Bone marrow (tissue), 2 donors: ENCODE data around the gene SLC26A4.
"Not testable (repeated sequence)": the region's sequence is repeated elsewhere in the genome, so short reads cannot be mapped to it uniquely, and the experiment has no call there.

ENCODE experiments used
- DNase-seq, 2 donors: peaks; one replicate each; lab custom pipeline; 2025; lab: John Stamatoyannopoulos, UW

The SLC26A4 gene

DNA sequence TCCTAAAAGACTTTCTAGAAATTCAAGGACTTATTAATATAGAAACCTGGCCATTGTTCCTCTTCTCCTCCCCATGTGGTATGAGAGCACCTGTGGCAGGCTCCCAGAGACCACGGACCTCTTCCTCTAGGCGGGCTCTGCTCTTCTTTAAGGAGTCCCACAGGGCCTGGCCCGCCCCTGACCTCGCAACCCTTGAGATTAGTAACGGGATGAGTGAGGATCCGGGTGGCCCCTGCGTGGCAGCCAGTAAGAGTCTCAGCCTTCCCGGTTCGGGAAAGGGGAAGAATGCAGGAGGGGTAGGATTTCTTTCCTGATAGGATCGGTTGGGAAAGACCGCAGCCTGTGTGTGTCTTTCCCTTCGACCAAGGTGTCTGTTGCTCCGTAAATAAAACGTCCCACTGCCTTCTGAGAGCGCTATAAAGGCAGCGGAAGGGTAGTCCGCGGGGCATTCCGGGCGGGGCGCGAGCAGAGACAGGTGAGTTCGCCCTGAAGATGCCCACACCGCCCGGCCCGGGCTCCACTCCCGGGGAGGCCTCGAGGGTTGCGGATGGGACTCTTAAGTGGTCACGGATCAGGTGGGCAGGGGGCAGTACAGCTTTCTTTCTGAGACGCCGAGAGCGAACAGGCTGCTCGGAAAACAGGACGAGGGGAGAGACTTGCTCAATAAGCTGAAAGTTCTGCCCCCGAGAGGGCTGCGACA lies at the start of gene SLC26A4:
SLC26A4 (plus strand) TSS at position 448 of the 700 bp plus-strand sequence. CDS start 814 bp downstream, outside the sequence.
- no peak for DNase-seq

GRCh38 chr7:107613439-107613838 lies 47.2 kb upstream of the SLC26A4 start:
- no peak for DNase-seq

DNA sequence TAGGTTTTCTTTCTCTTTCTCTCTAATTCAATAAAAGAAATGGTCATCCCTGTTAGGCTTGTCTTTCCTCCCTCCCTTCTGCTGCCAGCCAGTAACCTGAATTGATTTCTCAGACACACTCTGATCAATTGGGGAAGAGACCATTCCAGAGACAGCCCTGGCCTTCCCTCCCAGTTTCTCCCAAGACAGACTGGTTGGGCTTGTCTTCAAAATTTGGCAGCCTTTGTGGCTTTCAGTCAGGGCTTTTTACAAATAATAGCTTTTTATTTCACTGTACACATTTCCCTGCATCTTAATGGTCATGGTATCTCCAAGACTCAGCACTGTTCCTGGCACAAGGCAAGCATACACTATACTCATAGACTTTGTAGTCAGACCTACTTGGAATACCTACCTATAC lies 46.7 kb upstream of the SLC26A4 start:
- DNase-seq: no peak

DNA sequence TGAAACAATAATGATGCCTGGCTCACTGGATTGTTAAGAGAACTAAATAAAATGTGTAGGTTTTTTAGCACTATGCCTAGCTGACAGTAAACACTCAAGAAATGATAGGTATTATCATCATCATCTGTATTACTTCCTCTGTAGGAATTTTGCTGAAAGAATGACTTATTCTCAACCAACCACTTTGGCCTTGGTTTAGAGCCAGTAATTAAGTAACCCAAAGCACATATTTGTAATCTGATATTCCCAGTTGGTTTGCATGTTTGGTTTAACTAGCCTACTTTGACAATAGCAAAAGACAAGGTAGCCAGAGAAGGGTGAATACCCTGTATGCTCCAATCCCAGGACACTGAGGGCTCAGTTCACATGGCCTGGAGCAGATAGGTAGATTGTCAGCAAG lies 46.2 kb upstream of the SLC26A4 start:
- DNase-seq: no peak

- no peak for DNase-seq
Observed at GRCh38 chr7:107615910-107616680, 44.5 kb upstream of the SLC26A4 start.

DNA sequence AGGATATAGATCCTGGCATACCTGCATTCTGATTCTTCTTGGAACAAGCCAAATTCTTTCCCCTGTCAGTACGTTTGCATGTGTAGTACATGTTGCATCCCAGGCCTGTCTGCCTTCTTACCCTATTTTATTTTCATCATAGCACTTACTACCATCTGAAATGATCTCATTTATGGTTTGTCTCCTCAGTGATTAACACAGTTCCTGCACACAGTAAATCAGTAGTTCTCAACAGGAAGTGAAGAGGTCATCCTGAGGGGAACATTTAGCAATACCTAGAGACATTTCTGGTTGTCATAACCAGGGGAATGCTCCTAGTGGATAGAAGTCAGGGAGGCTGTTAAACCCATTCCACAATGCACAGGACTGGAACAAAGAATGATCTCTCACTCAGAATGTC lies 38.2 kb upstream of the SLC26A4 start:
- DNase-seq: no peak

DNA sequence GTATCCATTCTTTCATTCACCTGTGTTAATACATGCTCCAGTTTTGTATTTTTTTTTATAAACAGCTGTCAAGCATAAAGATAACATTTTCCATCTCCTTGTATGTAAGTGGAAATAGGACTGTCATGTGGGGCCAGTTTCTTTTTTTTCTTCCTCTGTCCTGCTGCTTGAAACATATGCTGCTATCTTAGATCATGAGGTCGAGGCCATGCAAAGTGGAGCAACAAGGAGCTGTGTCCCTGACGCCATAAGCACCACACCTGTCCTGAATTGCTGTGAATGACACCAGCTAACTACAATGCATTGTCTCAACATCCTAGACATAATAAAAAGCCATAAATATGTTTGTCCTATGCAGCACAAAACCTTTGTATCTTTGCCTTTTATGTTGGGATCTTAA lies 37.7 kb upstream of the SLC26A4 start:
- DNase-seq: no peak

DNA sequence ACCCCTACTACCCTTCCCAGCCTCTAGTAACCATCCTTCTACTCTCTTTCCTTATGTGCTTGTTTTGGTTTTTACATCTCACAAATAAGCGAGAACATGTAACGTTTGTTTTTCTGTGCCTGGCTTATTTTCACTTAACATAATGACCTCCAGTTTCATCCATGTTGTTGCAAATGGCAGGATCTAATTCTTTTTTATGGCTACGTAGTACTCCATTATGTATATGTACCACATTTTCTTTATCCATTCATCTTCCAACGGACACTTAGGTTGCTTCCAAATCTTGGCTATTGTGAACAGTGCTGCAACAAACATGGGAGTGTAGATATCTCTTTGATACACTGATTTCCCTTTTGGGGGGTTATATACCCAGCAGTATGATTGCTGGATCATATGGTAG lies 33.6 kb upstream of the SLC26A4 start:
- no peak for DNase-seq

DNA sequence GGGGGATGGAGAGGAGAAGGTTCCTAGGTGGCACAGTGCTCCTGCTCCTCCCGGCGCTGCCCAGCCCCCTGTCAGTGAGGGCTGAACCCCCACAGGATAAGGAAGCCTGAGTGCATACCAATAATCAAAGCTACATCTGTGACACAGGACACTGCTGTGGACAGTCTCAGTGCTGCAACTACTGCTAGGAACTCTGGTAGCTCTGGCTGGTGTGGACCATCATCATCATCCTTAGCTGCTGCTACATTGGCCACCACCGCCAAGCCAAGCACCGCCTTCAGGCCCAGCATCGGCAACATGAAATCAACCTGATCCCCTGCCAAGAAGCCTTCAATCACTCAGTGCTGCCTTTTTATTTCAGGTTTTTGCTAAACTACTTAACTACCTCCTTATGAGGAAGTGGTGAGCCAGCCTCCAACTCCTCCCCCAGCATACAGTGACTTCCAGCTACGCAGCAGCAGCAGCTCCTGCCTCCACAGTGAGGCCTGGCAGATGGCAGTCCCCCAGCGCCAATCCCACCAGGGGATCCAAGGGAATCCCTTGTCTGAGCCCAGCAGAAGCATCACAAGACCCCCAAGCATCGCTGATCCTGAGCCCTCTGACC lies 32.1 kb upstream of the SLC26A4 start:
- DNase-seq: no peak

DNA sequence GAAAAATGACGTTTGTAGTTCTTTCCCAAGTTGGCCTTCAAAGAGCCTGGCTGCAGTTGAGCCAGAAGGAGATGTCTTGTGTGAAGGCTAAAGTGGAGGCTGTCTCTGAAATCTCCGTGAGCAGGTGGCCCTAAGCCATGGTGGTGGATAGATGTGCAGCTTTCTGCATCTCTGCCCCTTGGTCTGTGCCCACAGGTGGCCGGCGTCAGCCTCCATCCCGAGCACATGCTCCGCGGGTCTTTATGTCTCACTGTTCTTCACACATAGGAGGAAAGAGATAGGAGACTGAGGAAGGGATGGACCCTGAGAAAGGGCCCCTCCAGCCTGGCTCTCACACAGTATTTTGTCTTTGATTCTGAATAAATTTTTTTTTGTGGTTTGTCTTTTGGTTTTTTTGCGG lies 30.3 kb upstream of the SLC26A4 start:
- no peak for DNase-seq

DNA sequence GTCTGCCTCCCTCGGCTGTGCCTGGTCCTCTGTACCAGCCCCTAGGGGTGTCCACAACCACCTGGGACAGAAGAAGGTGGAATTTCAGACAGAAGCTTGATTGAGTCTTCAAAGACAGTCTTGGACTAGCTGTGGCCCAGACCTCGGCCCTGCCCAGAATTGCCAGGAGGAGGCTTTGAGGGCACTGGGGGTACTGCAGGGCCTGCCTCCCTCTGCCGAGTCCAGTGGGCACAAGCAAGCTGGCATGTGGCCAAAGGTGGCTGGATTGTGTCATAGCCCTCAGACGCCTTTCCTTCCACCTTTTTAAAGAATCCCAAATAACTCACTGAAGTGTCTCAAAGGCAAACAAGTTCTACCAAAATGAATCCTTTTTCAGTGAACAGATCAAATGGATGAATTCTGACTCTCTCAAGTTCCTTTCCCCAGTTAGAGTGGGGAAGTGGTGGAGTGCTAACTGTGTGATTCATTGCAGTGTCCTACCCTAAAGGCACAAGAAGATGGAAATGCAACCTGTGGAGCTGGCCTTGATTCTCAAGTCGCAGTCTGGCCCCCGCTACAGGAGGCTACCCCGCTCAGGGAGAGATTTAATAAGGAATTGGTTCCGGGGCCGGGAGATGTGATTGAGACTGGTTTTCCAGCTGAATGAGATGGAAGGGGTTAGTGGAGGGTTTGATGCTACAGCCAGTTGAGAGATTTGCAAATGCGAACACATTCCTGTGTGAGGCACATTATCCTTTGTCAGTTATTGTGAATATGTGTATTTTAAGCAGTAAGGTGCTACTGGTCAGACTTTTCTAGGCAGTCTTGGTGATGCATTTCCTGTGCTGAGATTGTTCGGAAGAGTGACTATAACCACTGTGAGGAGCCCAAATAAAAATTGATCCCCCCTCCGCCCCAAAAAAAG lies 28.8 kb upstream of the SLC26A4 start:
- DNase-seq: no peak

GRCh38 chr7:107632492-107632865 lies 28.1 kb upstream of the SLC26A4 start:
- DNase-seq: no peak

- no peak for DNase-seq
Observed at GRCh38 chr7:107638594-107638993, 22.0 kb upstream of the SLC26A4 start.

- DNase-seq: not testable (repeated sequence)
Observed at GRCh38 chr7:107639070-107639469, 21.6 kb upstream of the SLC26A4 start.

DNA sequence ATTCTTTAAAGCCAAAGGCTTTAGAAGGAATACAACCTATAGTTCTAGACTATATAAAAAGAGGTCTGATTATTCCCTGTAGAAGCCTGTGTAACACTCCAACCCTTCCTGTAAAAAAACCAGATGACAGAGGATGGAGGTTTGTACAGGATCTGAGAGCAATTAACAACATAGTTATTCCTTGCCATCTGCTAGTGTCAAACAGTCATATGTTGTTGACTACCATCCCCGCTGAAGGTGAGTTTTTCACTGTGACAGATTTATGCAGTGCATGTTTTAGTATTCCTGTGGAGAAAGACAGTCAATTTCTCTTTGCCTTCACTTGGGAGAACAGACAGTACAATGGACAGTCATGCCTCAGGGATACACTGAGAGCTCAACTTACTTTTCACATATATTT lies 19.0 kb upstream of the SLC26A4 start:
- no peak for DNase-seq

DNA sequence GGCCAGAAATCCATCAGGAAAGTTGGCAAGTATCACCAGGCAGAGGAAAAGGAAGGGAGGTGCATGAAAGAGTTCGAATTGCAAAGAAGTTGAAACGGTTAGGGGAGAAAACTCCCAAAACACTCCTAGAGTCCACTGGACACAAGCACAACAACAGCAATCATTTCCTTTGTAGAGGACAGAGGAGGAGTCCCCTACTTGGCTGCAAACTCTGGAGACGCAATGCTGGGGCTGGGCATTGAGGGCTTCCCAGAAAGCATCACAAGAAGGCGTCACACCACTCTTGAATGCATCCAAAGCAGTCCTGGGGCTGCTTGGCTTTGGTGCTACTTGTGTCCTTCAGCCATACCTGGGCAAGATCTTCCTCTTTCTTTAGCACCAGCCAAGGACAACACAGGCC lies 18.1 kb upstream of the SLC26A4 start:
- DNase-seq: no peak

DNA sequence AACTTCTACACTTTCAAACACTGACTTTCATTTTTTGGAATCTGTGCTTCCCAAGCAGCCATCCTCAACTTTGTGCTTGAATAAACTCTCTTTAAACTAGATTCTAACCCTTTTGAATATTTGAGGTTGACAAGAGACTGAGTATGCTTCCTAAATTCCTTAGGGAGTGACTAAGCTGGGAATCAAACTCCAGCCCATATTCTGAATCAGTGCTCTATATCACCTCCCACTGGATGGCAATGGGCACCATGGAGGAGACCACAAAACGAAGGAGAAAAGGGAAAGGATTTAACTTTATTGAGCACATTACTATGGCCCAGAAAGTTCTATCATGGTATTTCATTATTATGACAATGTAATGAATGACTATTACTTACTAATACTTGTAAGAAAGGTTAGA lies 17.2 kb upstream of the SLC26A4 start:
- DNase-seq: no peak

DNA sequence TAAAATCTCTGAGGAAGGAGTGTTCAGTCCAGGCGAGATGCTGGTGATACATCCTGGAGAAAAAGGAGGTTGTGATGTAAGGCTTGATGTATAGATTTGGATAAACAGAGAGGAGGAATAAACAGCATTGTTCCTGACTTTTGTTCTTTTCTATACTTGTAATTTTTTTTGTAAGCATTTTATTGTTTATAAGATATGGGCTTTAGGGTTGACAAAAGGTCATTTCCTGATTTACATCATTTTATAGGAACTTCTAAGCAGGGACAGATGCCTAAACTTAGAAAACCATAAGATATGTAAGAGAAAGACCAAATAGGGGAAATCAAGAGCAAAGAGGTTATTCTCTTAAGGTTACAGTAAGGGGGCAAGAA lies 16.7 kb upstream of the SLC26A4 start:
- DNase-seq: no peak

DNA sequence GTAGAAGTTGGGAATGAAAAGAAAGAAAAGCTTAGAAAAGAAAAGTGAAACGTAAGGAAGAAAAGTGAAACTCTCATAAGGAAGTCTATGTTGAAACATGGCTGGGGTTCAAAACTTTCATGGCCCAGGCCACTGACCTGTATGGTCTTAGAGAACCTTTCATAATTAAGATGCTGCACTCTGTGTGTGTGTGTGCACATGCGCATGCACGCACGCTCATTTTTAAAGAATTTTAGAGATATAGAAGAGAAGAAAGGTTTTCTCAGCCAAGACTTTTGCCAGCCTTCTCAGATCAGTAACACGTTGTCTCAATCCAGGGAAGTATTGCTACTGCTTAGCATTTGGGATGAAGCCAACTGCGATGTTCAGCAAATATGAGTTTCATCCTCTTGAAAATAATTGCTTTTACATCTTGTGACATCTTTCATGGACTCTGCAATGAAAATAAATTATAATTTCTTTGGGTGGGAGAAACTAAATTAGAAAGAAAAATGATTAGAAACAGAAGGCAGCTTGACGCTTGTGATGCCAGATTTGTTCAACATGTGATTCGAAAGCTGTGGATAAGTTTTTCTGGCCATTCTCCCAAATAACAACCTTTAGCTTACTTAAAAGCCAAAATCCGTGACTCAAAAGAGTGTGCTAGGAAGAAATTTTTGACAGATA lies 16.2 kb upstream of the SLC26A4 start:
- no peak for DNase-seq

- no peak for DNase-seq
Observed at GRCh38 chr7:107652642-107653041, 8.0 kb upstream of the SLC26A4 start.

DNA sequence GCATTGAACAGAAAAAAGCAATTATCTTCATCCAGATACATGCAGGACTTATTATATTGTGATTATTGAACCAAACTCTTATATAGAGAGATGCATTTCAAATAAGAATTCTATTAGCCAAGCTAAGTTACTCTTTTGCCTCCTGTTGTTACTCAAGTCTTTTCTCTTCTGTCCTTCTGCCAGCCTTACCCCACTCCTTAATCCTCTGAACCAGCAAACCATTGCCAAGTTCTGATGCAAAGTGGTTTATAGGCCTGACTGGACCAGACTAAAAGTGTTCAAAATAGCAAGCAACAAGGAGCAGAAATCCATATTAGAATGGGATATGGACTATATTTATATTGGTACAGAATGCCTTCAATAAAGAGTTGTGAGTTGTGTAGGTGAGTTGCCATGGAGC lies 2.2 kb upstream of the SLC26A4 start:
- no peak for DNase-seq

GRCh38 chr7:107659666-107660065 lies 962 bp upstream of the SLC26A4 start:
- no peak for DNase-seq
